A549 (cell line): ENCODE measurements around the gene TBC1D4. TPM values are rescaled to one million over a fixed set of nuclear protein-coding genes. Genes with fewer than 3 reads are reported as not detected.

Experiments used
- ATAC-seq, 2 experiments: fragments of 200-7000 bp in 1 of 2; fragments of >200 bp in 1 of 2; cut with Nextera tagmentation in 1 of 2; cut with Tn5 transposase in 1 of 2; 3 replicates each; pipeline versions ENCODE4 v1.8.0 to v1.9.1; 2018 to 2020; ENCODE audit warnings: mild to moderate bottlenecking in 1 of 2, moderate library complexity in 1 of 2
- CTCF ChIA-PET: fragments of 300-600 bp; sonication (Branson Sonifier 250); formaldehyde crosslinking; extraction: SDS; loops from one replicate; lab custom pipeline; 2021; ENCODE audit warnings: antibody characterized with exemption, inconsistent platforms; lab: Yijun Ruan, JAX
- POLR2A ChIA-PET: fragments of 350-600 bp; formaldehyde crosslinking; extraction: SDS; loops from one replicate; lab custom pipeline; 2021; ENCODE audit warnings: antibody characterized with exemption, inconsistent platforms; lab: Yijun Ruan, JAX
- DNase-seq, 2 experiments: peaks; one replicate each; pipeline versions ENCODE4 v3.0.0 to v3.0.0-alpha.2; 2011 to 2016; ENCODE audit warnings: low read depth in 1 of 2, low spot score in 1 of 2
- FAIRE-seq: peaks from 2 replicates; lab custom pipeline; 2011; peaks lifted over from hg19 to GRCh38; lab: Jason Lieb, UNC
- H3K27ac ChIP-seq, 2 experiments: fragments of >200 bp; sonication (Bioruptor Twin); formaldehyde crosslinking; 3 replicates each; pipeline ENCODE4 v1.5.1; 2016 to 2017
- H3K4me1 ChIP-seq: fragments of >200 bp; sonication (Bioruptor Twin); formaldehyde crosslinking; 3 replicates; pipeline ENCODE4 v1.6.1; 2016
- H3K4me2 ChIP-seq: fragments of >200 bp; sonication (Bioruptor Twin); formaldehyde crosslinking; 3 replicates; pipeline ENCODE4 v1.6.1; 2016
- H3K4me3 ChIP-seq: fragments of >200 bp; sonication (Bioruptor Twin); formaldehyde crosslinking; 3 replicates; pipeline ENCODE4 v1.5.1; 2016
- H3K9me3 ChIP-seq: fragments of >200 bp; sonication (Bioruptor Twin); formaldehyde crosslinking; 3 replicates; pipeline ENCODE4 v1.6.1; 2016
- BCL3 ChIP-seq: fragments of >200 bp; sonication (Bioruptor Twin); formaldehyde crosslinking; IDR thresholded peaks from 3 replicates; pipeline ENCODE4 v1.6.1; 2016
- BHLHE40 ChIP-seq: IDR thresholded peaks from 2 replicates; pipeline ENCODE4 v1.6.1; 2012; ENCODE audit warnings: low read depth, low read length, inconsistent platforms
- CBX8 ChIP-seq: fragments of 200-600 bp; sonication (generic); IDR thresholded peaks from 2 replicates; pipeline ENCODE4 v1.6.1; 2016
- CHD2 ChIP-seq: fragments of 150-350 bp; IDR thresholded peaks from 2 replicates; pipeline ENCODE4 v1.6.1; 2014; ENCODE audit warnings: low read length; ENCODE audit not compliant: partially characterized antibody
- CHD4 ChIP-seq: fragments of 200-600 bp; sonication (generic); IDR thresholded peaks from 2 replicates; pipeline ENCODE4 v1.6.1; 2016; ENCODE audit warnings: antibody characterized with exemption, mild to moderate bottlenecking, borderline replicate concordance
- EP300 ChIP-seq, 2 experiments: fragments of >200 bp; sonication (Bioruptor Twin); formaldehyde crosslinking; IDR thresholded peaks; 2 replicates in 1 of 2; 3 replicates in 1 of 2; pipeline ENCODE4 v1.6.1; 2016 to 2017
- FOSB ChIP-seq: fragments of 250-450 bp; sonication (Bioruptor Pico); IDR thresholded peaks from 2 replicates; pipeline ENCODE4 v1.5.0; 2020; ENCODE audit warnings: mild to moderate bottlenecking, moderate library complexity
- FOXS1 ChIP-seq: fragments of 250-450 bp; sonication (Bioruptor Pico); IDR thresholded peaks from 2 replicates; pipeline ENCODE4 v1.5.0; 2020; ENCODE audit warnings: mild to moderate bottlenecking, moderate library complexity
- GATA3 ChIP-seq: IDR thresholded peaks from 2 replicates; pipeline ENCODE4 v1.6.1; 2012; ENCODE audit warnings: borderline replicate concordance
- HOXB13 ChIP-seq: fragments of 250-450 bp; sonication (Bioruptor Pico); IDR thresholded peaks from 2 replicates; pipeline ENCODE4 v1.5.0; 2020; ENCODE audit warnings: low read depth, mild to moderate bottlenecking, moderate library complexity
- JUNB ChIP-seq: fragments of >200 bp; sonication (Bioruptor Twin); formaldehyde crosslinking; IDR thresholded peaks from 2 replicates; pipeline ENCODE4 v1.6.1; 2016
- MYC ChIP-seq: IDR thresholded peaks from 2 replicates; pipeline ENCODE4 v1.6.1; 2012; ENCODE audit warnings: mild to moderate bottlenecking, inconsistent platforms, low read length, improper control_type of control experiment, borderline replicate concordance
- NPAS2 ChIP-seq: fragments of 250-450 bp; sonication (Bioruptor Pico); IDR thresholded peaks from 2 replicates; pipeline ENCODE4 v1.8.0; 2022; ENCODE audit warnings: mild to moderate bottlenecking, moderate library complexity, borderline replicate concordance
- PHF8 ChIP-seq: fragments of 200-600 bp; sonication (generic); IDR thresholded peaks from 2 replicates; pipeline ENCODE4 v1.6.1; 2016; ENCODE audit warnings: low read depth, mild to moderate bottlenecking, antibody characterized with exemption, moderate library complexity, borderline replicate concordance
- REST ChIP-seq: fragments of 200-600 bp; sonication (generic); IDR thresholded peaks from 2 replicates; pipeline ENCODE4 v1.6.1; 2016; ENCODE audit warnings: antibody characterized with exemption, mild to moderate bottlenecking, moderate library complexity
- RNF2 ChIP-seq: fragments of 200-600 bp; sonication (generic); IDR thresholded peaks from 2 replicates; pipeline ENCODE4 v1.6.1; 2016; ENCODE audit warnings: low read depth, mild to moderate bottlenecking, antibody characterized with exemption, moderate library complexity, borderline replicate concordance
- TP53 ChIP-seq: fragments of 250-450 bp; sonication (Bioruptor Pico); IDR thresholded peaks from 2 replicates; pipeline ENCODE4 v1.5.0; 2021; ENCODE audit warnings: mild to moderate bottlenecking, moderate library complexity
- ZFP36 ChIP-seq: fragments of 450-650 bp; IDR thresholded peaks from 2 replicates; pipeline ENCODE4 v1.6.1; 2014; ENCODE audit warnings: borderline replicate concordance; ENCODE audit not compliant: partially characterized antibody
- ZSCAN20 ChIP-seq: fragments of 250-450 bp; sonication (Bioruptor Pico); IDR thresholded peaks from 2 replicates; pipeline ENCODE4 v1.8.0; 2022; ENCODE audit warnings: mild to moderate bottlenecking, moderate library complexity
- WGBS: methylation state at CpG from one replicate; pipeline ENCODE4 v1.1.6; 2017; ENCODE audit errors: missing lambda C conversion rate; 5-methylcytosine and 5-hydroxymethylcytosine counted together
- polyA plus RNA-seq, 4 experiments: library from polyadenylated mRNA; depleted of rRNA in 3 of 4; stranded (reverse); fragments of >200 nt; fragmentation: RNase III in 1 of 4; extraction: RNeasy Plus Mini Kit Qiagen cat#74134 plus additional on column Dnase treatment in 1 of 4; gene quantifications; 2 replicates in 3 of 4; 3 replicates in 1 of 4; pipeline ENCODE4 v1.2.3, GENCODE V29; 2011 to 2017

The TBC1D4 gene
- polyA plus RNA-seq, 2 of the 4 experiments (the other 2 are of a cell fraction) = 9.5 to 12.5 TPM

- no peak for TF ChIP-seq BHLHE40
- TF ChIP-seq GATA3 = no peak
- WGBS = 88% methylated on average over 5 of the region's 5 CpGs
- FAIRE-seq = no peak
- CTCF ChIA-PET = no interaction called here
- no peak for DNase-seq
- ATAC-seq = no peak
- Histone ChIP-seq H3K27ac (no peak overlapping the region), H3K4me2 (no peak overlapping the region), H3K4me1 (0 out of 3 replicates have a peak, but pooled peaks cover 3% of the 10 kb centered on the region), H3K9me3 (peaks cover 17% of the 10 kb centered on the region; the same call in 2 of the 3 replicates), H3K4me3 (no peak overlapping the region)
- POLR2A ChIA-PET = no interaction called here
Measured at GRCh38 chr13:75395066-75395465, 86.9 kb downstream of the TBC1D4 start.

- H3K4me2 ChIP-seq = no peak overlapping the region
- 88% methylated on average over 5 of the region's 5 CpGs for WGBS
- no peak for TF ChIP-seq REST
- no peak for TF ChIP-seq FOXS1 (CRISPR knock-in tag)
- TF ChIP-seq CHD4 = no peak
- no peak for TF ChIP-seq EP300 (IDR thresholded peaks at IDR 0.05)
- no peak for TF ChIP-seq HOXB13
- TF ChIP-seq MYC = no peak
- TF ChIP-seq ZFP36 = no peak
- TF ChIP-seq TP53 (CRISPR knock-in tag) = no peak
- no peak for TF ChIP-seq JUNB
- no peak for TF ChIP-seq BCL3
- TF ChIP-seq PHF8 = no peak
- TF ChIP-seq NPAS2 (CRISPR knock-in tag) = no peak
- no peak for TF ChIP-seq CHD2
- no peak for TF ChIP-seq CBX8
- no peak for TF ChIP-seq RNF2
- no peak for TF ChIP-seq FOSB (CRISPR knock-in tag)
- no peak for TF ChIP-seq ZSCAN20
- TF ChIP-seq, all 56 proteins: peak for 0
- ChIA-PET CTCF (no interaction called here), POLR2A (no interaction called here)
- Histone ChIP-seq H3K4me3 (no peak overlapping the region), H3K27ac (no peak overlapping the region), H3K9me3 (peaks cover 9% of the 10 kb centered on the region; the same call in 2 of the 3 replicates), H3K4me1 (0 out of 3 replicates have a peak, but pooled peaks cover 3% of the 10 kb centered on the region)
- DNase-seq (no peak), ATAC-seq (no peak), FAIRE-seq (no peak)
Measured at GRCh38 chr13:75393839-75394520, 88.0 kb downstream of the TBC1D4 start.
